BE2C (cell line): ENCODE results near the gene RELA.
A peak's percentile ranks its signal among the peaks of the same experiment; 100 is the strongest.
"Not testable (repeated sequence)": the region's sequence is repeated elsewhere in the genome, so short reads cannot be mapped to it uniquely, and the experiment has no call there.

Source experiments
- DNase-seq: peaks from one replicate; pipeline ENCODE4 v3.0.0-alpha.2; 2020
- H3K27me3 ChIP-seq: fragments of 250-450 bp; sonication (Bioruptor Pico); 2 replicates; pipeline ENCODE4 v1.5.1; 2020; ENCODE audit warnings: mild to moderate bottlenecking
- H3K36me3 ChIP-seq: fragments of 250-450 bp; sonication (Bioruptor Pico); 2 replicates; pipeline ENCODE4 v1.5.1; 2020; ENCODE audit warnings: mild to moderate bottlenecking
- H3K4me1 ChIP-seq: fragments of 250-450 bp; sonication (Bioruptor Pico); 2 replicates; pipeline ENCODE4 v1.5.1; 2020
- H3K4me3 ChIP-seq: 2 replicates; pipeline ENCODE4 v1.5.1; 2011; ENCODE audit warnings: low read depth, low read length
- H3K9me3 ChIP-seq: fragments of 250-450 bp; sonication (Bioruptor Pico); 2 replicates; pipeline ENCODE4 v1.5.1; 2020
- CTCF ChIP-seq: IDR thresholded peaks from 2 replicates; pipeline ENCODE4 v1.5.1; 2012; ENCODE audit warnings: mild to moderate bottlenecking, low read depth, low read length

RELA gene

GRCh38 chr11:65706303-65706763, 43.6 kb upstream of the RELA start:
- peak; percentile 77 for DNase-seq
- not testable (repeated sequence) for H3K4me1 ChIP-seq, H3K36me3 ChIP-seq, H3K4me3 ChIP-seq, H3K9me3 ChIP-seq
- TF ChIP-seq CTCF, result peak; percentile 46
- H3K27me3 ChIP-seq, result peaks cover 32% of the 10 kb centered on the region

GRCh38 chr11:65703846-65704245, 41.1 kb upstream of the RELA start:
- H3K36me3 ChIP-seq, result no peaks in the 10 kb centered on the region
- H3K4me3 ChIP-seq, result no peak overlapping the region
- H3K27me3 ChIP-seq, result peaks cover 53% of the 10 kb centered on the region
- H3K9me3 ChIP-seq, result no peaks in the 10 kb centered on the region
- DNase-seq, result no peak
- TF ChIP-seq CTCF, result no peak
- H3K4me1 ChIP-seq, result no peaks in the 10 kb centered on the region

GRCh38 chr11:65701686-65702085, 39.0 kb upstream of the RELA start:
- Histone ChIP-seq H3K4me3 (no peak overlapping the region), H3K36me3 (no peaks in the 10 kb centered on the region), H3K27me3 (peaks cover 58% of the 10 kb centered on the region), H3K4me1 (no peaks in the 10 kb centered on the region), H3K9me3 (no peaks in the 10 kb centered on the region)
- no peak for DNase-seq
- TF ChIP-seq CTCF, result no peak

- peaks cover 58% of the 10 kb centered on the region for H3K27me3 ChIP-seq
- no peak for TF ChIP-seq CTCF
- H3K36me3 ChIP-seq, result no peaks in the 10 kb centered on the region
- H3K4me3 ChIP-seq, result no peak overlapping the region
- no peak for DNase-seq
- no peaks in the 10 kb centered on the region for H3K9me3 ChIP-seq
- no peaks in the 10 kb centered on the region for H3K4me1 ChIP-seq
These were observed 37.7 kb upstream of the RELA start for GRCh38 chr11:65700399-65700798.

- H3K27me3 ChIP-seq, result peaks cover 54% of the 10 kb centered on the region
- DNase-seq, result no peak
- H3K36me3 ChIP-seq, result no peaks in the 10 kb centered on the region
- no peak overlapping the region for H3K4me3 ChIP-seq
- no peaks in the 10 kb centered on the region for H3K4me1 ChIP-seq
- no peaks in the 10 kb centered on the region for H3K9me3 ChIP-seq
- TF ChIP-seq CTCF, result no peak
These were observed 36.6 kb upstream of the RELA start for GRCh38 chr11:65699306-65699705.

GRCh38 chr11:65698205-65698604, 35.5 kb upstream of the RELA start:
- Histone ChIP-seq H3K36me3 (no peaks in the 10 kb centered on the region), H3K27me3 (peaks cover 45% of the 10 kb centered on the region), H3K4me3 (no peak overlapping the region), H3K9me3 (no peaks in the 10 kb centered on the region), H3K4me1 (no peaks in the 10 kb centered on the region)
- no peak for TF ChIP-seq CTCF
- DNase-seq, result no peak
